CD4-positive, alpha-beta T cell treated with Interleukin-4 for 4 hours (primary cell): ENCODE measurements around the gene SPRY2.
"Not testable (repeated sequence)": the region's sequence is repeated elsewhere in the genome, so short reads cannot be mapped to it uniquely, and the experiment has no call there.

Source experiments
- DNase-seq: peaks from one replicate; pipeline ENCODE4 v3.0.0-alpha.2; 2020

The SPRY2 gene

DNA sequence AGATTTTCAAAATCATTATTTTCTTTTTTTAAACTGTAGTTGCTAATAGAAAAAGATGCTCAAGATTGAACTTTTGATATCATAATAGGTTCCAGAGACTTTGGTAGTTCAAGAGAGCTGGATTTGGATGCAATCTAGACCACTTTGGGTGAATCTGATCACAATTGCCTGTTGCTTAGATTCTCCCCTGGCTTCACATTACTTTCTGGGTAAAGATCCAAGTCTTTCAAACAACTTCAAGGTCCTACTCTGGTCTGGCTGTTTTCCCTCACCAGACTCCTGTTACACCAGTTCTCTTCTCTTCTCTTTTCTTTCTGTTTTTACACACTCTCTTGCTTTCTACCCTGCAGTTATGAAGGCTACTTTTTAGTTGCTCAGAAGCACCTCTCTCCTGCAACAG, 7.4 kb upstream of the SPRY2 start:
- DNase-seq: no peak

DNA sequence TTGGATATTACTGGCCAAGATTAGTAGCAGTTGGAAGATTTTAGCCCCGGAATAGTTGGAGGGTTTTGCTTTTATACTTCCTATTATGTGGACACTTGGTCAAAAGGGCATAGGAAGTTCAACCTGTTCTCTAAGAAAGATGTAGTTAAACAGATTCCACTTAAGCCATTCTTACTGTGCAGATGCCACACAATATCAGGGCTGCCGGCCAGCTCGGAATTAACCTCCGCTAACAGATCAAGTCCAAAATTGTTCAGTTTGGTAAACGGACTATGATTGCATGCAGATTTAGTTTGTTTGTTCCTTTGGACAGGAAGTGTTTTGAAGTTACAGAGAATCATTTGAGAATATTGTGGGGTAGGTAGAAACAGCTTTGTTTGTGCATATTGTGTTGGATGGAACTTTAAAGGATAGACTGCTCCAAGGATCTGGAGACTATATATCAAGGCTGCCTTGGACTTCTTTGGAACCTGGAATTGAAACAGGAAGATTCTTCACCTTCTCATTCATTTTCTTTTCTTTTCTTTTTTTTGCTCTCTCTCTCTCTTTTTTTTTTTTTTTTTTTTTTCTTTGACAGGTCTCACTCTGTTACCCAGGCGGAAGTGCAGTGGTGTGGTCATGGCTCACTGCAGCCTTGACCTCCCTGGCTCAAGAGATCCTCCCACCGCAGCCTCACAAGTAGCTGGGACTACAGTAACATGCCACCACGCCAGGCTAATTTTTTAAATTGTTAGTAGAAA, 5.0 kb upstream of the SPRY2 start:
- DNase-seq: no peak

DNA sequence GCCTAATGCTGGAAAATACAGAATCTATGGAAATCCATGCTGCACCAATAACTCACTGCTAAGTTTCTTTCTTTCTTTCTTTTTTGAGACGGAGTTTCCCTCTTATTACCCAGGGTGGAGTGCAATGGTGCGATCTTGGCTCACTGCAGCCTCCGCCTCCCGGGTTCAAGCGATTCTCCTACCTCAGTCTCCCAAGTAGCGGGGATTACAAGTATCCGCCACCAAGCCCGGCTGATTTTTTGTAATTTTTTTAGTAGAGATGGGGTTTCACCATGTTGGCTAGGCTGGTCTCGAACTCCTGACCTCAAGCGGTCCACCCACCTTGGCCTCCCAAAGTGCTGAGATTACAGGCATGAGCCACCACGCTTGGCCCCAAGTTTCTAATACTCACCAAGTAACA, 3.1 kb upstream of the SPRY2 start:
- not testable (repeated sequence) for DNase-seq

GRCh38 chr13:80342471-80343371, 1.8 kb upstream of the SPRY2 start:
- peak; percentile 46 for DNase-seq

GRCh38 chr13:80341756-80342370, 937 bp upstream of the SPRY2 start:
- DNase-seq: no peak

DNA sequence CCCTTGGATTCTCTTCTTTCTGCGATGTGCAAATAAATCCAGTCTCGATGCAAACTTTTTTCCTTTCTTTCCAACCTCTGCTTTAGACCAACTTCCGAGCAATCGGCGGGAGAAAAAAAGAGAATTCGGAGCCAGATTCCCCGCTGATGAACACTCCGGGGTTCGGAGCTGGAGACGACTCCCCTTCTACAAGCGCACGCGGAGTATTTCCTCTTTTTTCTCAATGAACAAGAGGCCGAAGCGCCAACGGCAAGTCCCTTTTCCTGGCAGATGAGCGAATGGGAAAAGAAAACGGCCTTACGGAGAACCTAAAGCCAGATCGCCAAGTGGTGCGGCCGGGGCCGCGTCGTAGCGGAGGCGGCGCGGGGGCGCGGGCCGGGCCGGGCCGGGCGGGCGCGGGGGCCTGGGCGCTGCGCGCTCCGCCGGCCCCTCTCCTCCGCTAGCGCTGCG, 250 bp downstream of the SPRY2 start:
- no peak for DNase-seq

DNA sequence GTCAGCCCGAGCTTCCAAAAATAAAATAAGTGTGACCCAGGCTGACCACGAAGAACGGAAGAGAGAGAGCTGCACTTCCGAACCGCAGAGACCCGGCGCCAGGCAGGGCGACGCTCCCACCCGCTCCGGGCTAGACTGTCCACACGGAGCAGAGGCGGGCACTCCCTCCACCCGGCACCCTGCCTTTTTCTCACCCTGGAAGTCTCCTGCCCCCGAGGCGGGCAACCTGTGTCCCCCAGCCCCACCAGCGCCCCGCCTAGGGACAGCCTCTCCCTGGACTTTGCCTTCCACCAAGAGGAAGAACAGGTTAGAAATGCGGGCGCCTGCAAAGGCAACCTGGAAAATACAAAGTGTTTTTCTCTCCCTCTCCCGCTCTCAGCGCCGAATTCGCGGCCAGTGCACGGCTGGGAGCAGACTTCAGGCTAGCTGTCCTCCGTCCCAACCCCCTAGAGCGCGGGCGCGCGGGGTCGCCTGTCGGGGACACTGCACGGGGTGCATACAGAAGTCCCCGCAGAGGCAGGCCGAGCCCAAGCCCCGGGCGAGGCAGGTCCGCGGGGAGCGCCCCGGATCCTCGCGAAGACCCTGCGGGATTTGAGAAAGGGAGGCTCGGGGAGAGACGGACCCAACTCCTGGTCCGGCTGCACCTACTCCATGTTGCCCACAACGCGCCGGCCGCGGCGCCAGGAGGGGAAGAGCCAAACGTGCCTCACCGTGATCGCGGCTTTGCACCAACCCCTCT, 845 bp downstream of the SPRY2 start:
- no peak for DNase-seq

DNA sequence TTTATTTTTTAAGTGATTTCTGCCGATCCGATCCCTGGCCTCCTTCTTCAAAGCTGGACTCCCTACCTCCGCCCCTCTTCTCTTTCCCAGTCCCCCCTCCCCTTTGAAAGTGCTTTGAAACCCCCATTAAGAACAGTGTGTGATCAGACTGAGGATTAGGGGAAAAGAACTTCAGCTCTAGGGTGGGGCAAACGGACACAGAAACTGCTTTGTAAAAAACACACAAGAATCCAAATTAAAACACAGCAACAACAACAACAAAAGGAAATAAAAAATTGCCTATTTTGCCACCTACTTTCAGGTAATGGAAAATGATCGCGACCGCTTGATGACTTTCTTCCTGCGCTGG, 1.4 kb downstream of the SPRY2 start:
- no peak for DNase-seq

GRCh38 chr13:80338781-80339562, 2.0 kb downstream of the SPRY2 start:
- DNase-seq: no peak

DNA sequence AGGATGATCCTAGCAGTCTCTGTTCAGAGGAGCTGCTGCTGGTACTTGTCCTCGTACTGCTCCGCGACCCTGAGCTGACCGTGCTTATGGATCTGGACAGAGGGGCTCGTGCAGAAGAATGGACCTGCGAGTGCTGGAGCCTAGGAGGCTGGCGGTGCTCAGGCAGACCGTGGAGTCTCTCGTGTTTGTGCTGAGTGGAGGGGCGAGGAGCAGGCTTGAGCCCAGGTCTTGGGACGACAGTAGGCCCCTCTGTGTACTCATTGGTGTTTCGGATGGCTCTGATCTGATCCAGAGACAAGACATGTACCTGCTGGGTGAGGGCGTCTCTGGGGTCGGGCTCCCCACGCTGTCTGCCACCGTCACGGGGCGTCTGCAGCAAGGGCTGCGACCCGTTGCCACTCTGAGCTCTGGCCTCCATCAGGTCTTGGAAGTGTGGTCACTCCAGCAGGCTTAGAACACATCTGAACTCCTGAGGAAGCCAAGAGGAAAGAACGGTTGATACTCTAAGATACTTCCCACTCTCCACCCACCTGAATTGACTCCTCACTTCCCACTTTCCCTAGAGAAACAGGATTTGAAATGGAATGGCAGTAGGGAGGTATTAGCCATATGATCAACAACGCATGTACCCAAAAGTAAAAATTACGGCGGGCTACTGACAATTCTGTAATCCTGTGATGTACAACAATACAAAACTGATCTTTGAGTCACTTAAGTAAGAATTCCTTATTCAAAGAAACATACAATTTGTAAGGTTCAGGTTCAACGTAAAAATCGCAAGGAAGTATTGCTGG, 3.4 kb downstream of the SPRY2 start:
- DNase-seq: no peak

- no peak for DNase-seq
These were observed 4.1 kb downstream of the SPRY2 start for GRCh38 chr13:80336776-80337287.

DNA sequence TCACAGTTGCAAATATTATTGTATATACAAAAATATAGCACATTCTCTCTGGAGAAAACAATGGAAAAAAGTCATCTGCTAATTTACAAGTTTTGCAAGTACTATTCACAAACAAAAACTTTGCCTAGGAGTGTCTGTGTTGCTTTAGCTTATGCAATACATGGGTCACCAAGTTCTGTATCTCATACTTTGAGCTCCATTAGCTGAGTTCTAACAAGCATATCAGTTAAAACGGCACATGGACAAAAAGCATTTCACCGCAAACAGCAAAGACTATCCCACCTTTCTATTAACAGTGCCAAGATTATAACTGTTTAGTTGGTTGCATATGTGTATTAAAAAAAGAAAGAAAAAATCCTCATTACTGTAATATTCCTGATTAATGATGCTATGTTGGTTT, 4.6 kb downstream of the SPRY2 start:
- DNase-seq: no peak

- no peak for DNase-seq
These were observed 6.2 kb downstream of the SPRY2 start for GRCh38 chr13:80334597-80335260.

- no peak for DNase-seq
These were observed 8.9 kb downstream of the SPRY2 start for GRCh38 chr13:80331984-80332383.

GRCh38 chr13:80329250-80329649, 11.7 kb downstream of the SPRY2 start:
- DNase-seq: no peak

DNA sequence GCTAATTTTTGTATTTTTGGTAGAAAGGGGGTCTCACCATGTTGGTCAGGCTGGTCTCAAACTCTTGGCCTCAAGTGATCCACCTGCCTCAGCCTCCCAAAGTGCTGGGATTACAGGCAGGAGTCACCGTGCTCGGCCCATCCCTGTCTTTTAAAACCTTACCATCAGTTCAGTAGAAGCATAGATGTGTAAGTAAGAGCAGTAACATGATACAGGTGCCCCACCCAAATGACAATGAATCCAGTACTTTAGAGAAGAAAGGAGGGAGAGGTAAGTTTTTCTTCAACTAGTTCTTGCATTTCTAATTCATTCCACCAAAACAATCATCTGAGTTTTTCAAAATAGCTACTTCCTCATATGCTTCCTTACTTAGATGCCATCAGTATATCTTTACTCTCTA, 21.9 kb downstream of the SPRY2 start:
- no peak for DNase-seq

GRCh38 chr13:80314711-80315653, 25.9 kb downstream of the SPRY2 start:
- no peak for DNase-seq

DNA sequence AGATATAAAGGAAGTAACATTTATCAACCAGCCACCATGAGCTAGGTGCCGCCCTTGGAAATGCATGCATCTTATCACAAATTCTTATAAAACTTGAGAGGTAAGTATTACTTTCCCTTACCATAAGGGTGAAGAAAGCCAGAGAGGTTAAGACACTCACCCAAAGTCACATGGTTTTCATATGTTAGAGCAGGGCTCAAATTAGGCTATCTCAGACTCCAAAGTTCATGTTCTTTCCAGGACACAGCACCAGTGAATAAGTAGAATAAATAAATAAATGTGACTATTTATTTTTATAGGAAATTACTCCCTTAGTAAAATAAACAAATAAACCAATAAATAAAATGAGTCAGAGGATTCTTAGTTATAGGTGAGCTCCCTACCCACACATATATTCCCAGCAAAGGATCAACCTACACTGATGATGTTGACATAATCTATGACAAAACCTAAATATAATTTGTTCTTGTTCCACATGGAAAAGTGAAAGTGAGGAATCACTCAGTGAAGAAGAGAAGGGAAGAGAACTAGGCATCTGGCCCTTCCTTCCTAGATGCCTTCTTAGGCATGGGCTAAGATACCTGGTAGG, 27.2 kb downstream of the SPRY2 start:
- DNase-seq: no peak

GRCh38 chr13:80312967-80313366, 28.0 kb downstream of the SPRY2 start:
- no peak for DNase-seq
